HG03521 (cell line): Measurements from ENCODE around the gene LY6G5B.

Experiments used
- ATAC-seq: cut with Tn5 transposase; IDR thresholded peaks from one replicate; pipeline ENCODE4 v1.9.1; 2021; ENCODE audit warnings: mild to moderate bottlenecking, moderate library complexity; ENCODE audit not compliant: unreplicated experiment

Gene LY6G5B

GRCh38 chr6:31662124-31662723, 7.6 kb upstream of the LY6G5B start:
- no peak for ATAC-seq

GRCh38 chr6:31663126-31663960, 6.4 kb upstream of the LY6G5B start:
- no peak for ATAC-seq

GRCh38 chr6:31663961-31664789, 5.6 kb upstream of the LY6G5B start:
- no peak for ATAC-seq

- ATAC-seq = peak; percentile 28
Measured at GRCh38 chr6:31664790-31665500, 4.8 kb upstream of the LY6G5B start, which contains the start of gene GPANK1. Gene GPANK1, minus strand, starts transcription at chr6:31664997. Its CDS starts 519 bp downstream, at chr6:31664478.

GRCh38 chr6:31665501-31666336, 4.1 kb upstream of the LY6G5B start, which contains the start of gene CSNK2B:
Gene CSNK2B, plus strand, starts transcription at chr6:31666080. Its CDS starts 752 bp downstream, at chr6:31666832.
- peak; percentile 73 for ATAC-seq

GRCh38 chr6:31666337-31666965, 3.3 kb upstream of the LY6G5B start:
- no peak for ATAC-seq

- ATAC-seq = no peak
Measured at GRCh38 chr6:31676322-31676903, 6.6 kb downstream of the LY6G5B start.

GRCh38 chr6:31676904-31677303, 7.1 kb downstream of the LY6G5B start:
- no peak for ATAC-seq

GRCh38 chr6:31677955-31678354, 8.2 kb downstream of the LY6G5B start:
- ATAC-seq = no peak

GRCh38 chr6:31680226-31681134, 10.7 kb downstream of the LY6G5B start, which contains the start of gene LY6G5C:
Gene LY6G5C, minus strand, starts transcription at chr6:31681067. Its CDS starts 694 bp downstream, at chr6:31680373.
- ATAC-seq = no peak

- no peak for ATAC-seq
Measured at GRCh38 chr6:31681135-31681671, 11.4 kb downstream of the LY6G5B start.

GRCh38 chr6:31683591-31683990, 13.8 kb downstream of the LY6G5B start:
- no peak for ATAC-seq

GRCh38 chr6:31686483-31686882, 16.7 kb downstream of the LY6G5B start:
- ATAC-seq = no peak

GRCh38 chr6:31687321-31687720, 17.5 kb downstream of the LY6G5B start:
- ATAC-seq = no peak

GRCh38 chr6:31687860-31688693, 18.3 kb downstream of the LY6G5B start:
- ATAC-seq = no peak

GRCh38 chr6:31689249-31690110, 19.7 kb downstream of the LY6G5B start:
- no peak for ATAC-seq
